ENCODE measurements around the gene PTGES. TPM values are rescaled to one million over a fixed set of nuclear protein-coding genes. Genes with fewer than 3 reads are reported as not detected.
A peak's percentile ranks its signal among the peaks of the same experiment; 100 is the strongest.
"Not testable (repeated sequence)": the region's sequence is repeated elsewhere in the genome, so short reads cannot be mapped to it uniquely, and the experiment has no call there.

PTGES gene
- total RNA-seq: 3.2 and 42.7 TPM in 2 replicates

- peak; percentile 61 for DNase-seq (ENCODE audit: low read depth)
Measured at GRCh38 chr9:129752900-129753729, at the start of gene PTGES. PTGES (minus strand) TSS chr9:129753042; CDS start chr9:129753012, 30 bp downstream.

GRCh38 chr9:129801504-129801903 is 48.7 kb upstream of the PTGES start:
- DNase-seq (ENCODE audit: low read depth): no peak

GRCh38 chr9:129798973-129799372 is 46.1 kb upstream of the PTGES start:
- no peak for DNase-seq (ENCODE audit: low read depth)

GRCh38 chr9:129796029-129796428 is 43.2 kb upstream of the PTGES start:
- not testable (repeated sequence) for DNase-seq (ENCODE audit: low read depth)

GRCh38 chr9:129794549-129794948 is 41.7 kb upstream of the PTGES start:
- no peak for DNase-seq (ENCODE audit: low read depth)

GRCh38 chr9:129786481-129786880 is 33.6 kb upstream of the PTGES start:
- no peak for DNase-seq (ENCODE audit: low read depth)

GRCh38 chr9:129785866-129786265 is 33.0 kb upstream of the PTGES start:
- no peak for DNase-seq (ENCODE audit: low read depth)

- not testable (repeated sequence) for DNase-seq (ENCODE audit: low read depth)
Measured at GRCh38 chr9:129784970-129785369, 32.1 kb upstream of the PTGES start.

GRCh38 chr9:129783516-129784361 is 30.9 kb upstream of the PTGES start:
- DNase-seq (ENCODE audit: low read depth): peak; percentile 58

- DNase-seq (ENCODE audit: low read depth): no peak
Measured at GRCh38 chr9:129781981-129782380, 29.1 kb upstream of the PTGES start.

- no peak for DNase-seq (ENCODE audit: low read depth)
Measured at GRCh38 chr9:129781131-129781530, 28.3 kb upstream of the PTGES start.

GRCh38 chr9:129779560-129780190 is 26.8 kb upstream of the PTGES start:
- DNase-seq (ENCODE audit: low read depth): no peak

- peak; percentile 25 for DNase-seq (ENCODE audit: low read depth)
Measured at GRCh38 chr9:129778469-129778868, 25.6 kb upstream of the PTGES start.

- DNase-seq (ENCODE audit: low read depth): no peak
Measured at GRCh38 chr9:129777769-129778130, 24.9 kb upstream of the PTGES start.

- DNase-seq (ENCODE audit: low read depth): peak; percentile 97
Measured at GRCh38 chr9:129776938-129777768, 24.3 kb upstream of the PTGES start.

GRCh38 chr9:129776566-129776937 is 23.7 kb upstream of the PTGES start:
- DNase-seq (ENCODE audit: low read depth): no peak

- DNase-seq (ENCODE audit: low read depth): not testable (repeated sequence)
Measured at GRCh38 chr9:129776096-129776495, 23.3 kb upstream of the PTGES start.

GRCh38 chr9:129775448-129775798 is 22.6 kb upstream of the PTGES start:
- DNase-seq (ENCODE audit: low read depth): no peak

- no peak for DNase-seq (ENCODE audit: low read depth)
Measured at GRCh38 chr9:129774791-129775447, 22.1 kb upstream of the PTGES start.

- peak; percentile 89 for DNase-seq (ENCODE audit: low read depth)
Measured at GRCh38 chr9:129773262-129774048, 20.6 kb upstream of the PTGES start.

All from renal cortical epithelial cell (primary cell).